Stimulated activated CD4-positive, alpha-beta T cell treated with anti-CD3 and anti-CD28 coated beads, Interleukin-4, amount 100 ng/mL, for 48 hours (primary cell): ENCODE data around the gene RABEP2.
A peak's percentile ranks its signal among the peaks of the same experiment; 100 is the strongest.
"Not testable (repeated sequence)": the region's sequence is repeated elsewhere in the genome, so short reads cannot be mapped to it uniquely, and the experiment has no call there.

Source experiments
- DNase-seq, 2 donors: peaks; one replicate each; pipeline ENCODE4 v3.0.0-alpha.2; 2020; ENCODE audit warnings: low read depth in 2 of 2

The RABEP2 gene

DNA sequence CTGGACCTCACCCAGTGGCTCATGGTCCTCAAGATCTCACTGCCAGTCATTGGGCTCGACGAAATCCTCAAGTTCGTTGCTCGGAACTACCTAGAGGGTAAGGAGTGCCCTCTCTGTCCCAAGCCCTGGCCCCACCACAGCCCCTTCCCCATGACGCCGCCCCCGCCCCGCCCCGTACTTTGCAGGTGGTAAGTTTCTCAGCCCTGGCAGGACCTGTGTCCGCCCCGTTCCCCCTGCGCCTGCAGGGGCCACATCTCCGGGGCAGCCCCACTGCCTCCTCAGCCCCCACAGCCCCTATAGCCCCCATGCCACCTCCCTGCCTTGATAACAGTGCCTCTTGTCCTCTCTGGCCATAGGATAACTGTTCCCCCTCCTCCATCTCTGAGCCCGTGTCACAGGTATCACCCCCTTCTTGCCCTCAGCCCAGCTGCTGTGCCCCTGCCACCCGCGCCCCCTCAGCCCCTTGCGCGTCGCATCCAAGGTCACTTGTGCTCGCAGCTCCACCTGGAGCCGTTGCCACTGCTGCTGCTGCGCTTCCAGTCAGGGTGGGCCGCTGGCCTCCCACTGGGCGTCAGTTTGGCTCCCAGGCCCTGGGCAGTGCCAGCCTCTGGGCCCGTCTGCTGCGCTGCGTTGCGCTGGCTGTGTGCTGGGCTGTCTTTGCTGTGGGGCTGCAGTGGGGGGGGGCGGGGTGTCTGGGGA is 21.5 kb downstream of the RABEP2 start:
- DNase-seq, result no peak

DNA sequence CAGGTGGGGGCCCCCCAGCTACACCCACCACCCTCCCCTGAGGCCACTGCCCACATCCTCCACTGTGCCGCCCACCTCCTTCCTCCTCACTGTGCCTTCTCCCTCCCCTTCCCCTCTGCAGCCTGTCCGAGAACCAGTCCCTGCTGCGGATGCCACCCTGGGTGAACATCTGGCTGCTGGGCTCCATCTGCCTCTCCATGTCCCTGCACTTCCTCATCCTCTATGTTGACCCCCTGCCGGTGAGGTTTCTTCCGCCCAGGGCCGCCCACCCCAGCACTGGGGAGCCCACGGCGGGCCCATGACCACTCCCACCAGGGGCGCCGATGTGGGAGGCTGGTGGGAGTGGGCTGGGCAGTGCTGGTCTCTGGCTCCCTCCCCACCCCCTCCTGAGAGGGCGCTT is 22.1 kb downstream of the RABEP2 start:
- DNase-seq, result no peak

DNA sequence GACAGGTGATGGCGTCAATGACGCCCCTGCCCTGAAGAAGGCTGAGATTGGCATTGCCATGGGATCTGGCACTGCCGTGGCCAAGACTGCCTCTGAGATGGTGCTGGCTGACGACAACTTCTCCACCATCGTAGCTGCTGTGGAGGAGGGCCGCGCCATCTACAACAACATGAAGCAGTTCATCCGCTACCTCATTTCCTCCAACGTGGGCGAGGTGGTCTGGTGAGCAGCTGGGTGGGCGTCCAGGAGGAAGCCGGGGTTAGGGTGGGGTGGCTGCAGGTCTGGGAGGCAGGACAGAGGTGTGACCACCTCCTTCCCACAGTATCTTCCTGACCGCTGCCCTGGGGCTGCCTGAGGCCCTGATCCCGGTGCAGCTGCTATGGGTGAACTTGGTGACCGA is 23.2 kb downstream of the RABEP2 start:
- DNase-seq, result no peak

DNA sequence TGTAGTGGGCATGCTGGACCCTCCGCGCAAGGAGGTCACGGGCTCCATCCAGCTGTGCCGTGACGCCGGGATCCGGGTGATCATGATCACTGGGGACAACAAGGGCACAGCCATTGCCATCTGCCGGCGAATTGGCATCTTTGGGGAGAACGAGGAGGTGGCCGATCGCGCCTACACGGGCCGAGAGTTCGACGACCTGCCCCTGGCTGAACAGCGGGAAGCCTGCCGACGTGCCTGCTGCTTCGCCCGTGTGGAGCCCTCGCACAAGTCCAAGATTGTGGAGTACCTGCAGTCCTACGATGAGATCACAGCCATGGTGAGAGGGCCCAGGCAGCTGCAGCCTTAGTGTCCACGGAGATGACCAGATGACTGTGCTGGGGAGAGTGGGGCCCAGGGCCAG is 24.4 kb downstream of the RABEP2 start:
- no peak for DNase-seq

DNA sequence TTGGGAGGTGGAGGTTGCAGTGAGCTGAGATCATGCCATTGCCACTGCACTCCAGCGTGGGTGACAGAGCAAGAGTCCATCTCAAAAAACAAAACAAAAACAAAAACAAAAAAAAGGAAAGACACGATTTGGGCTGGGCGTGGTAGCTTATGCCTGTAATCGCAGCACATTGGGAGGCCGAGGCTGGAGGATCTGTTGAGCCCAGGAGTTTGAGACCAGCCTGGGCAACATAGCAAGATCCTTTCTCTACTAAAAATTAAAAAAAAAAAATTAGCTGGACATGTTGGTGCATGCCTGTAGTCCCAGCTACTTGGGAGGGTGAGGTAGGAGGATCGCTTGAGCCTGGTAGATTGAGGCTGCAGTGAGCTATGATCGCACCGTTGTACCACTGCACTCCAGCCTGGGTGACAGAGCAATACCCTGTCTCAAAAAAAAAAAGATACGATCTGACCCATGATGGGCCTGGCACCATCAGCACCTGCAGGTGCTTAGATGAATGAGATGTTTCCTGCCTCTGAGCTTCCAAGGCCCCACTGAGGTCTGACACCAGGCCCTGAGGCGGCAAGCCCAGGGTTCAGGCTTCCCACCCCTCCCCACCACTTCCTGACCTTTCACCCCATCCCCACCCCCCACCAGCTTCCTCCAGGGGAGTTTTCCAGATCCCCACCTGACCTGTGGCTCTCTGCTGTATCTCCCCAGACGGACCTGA is 25.0 kb downstream of the RABEP2 start:
- DNase-seq, result no peak

DNA sequence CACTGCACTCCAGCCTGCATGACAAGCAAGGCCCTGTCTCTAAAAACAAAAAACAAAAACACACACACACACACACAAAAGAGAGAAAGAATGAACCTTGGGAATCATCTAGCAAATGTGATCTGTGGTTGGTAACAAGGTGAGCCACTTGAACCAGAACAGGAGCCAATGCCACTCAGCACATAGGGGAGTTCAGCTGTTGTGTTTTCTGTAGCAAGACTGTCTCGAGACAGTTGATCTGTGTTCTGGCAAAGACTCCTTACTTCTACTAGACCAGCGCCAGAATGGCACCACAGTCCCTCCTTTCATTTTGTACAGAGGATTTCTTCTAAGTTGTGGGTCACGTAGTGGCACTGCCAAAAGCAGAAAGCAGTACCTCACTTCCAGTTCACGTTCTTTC is 26.1 kb downstream of the RABEP2 start:
- no peak for DNase-seq

DNA sequence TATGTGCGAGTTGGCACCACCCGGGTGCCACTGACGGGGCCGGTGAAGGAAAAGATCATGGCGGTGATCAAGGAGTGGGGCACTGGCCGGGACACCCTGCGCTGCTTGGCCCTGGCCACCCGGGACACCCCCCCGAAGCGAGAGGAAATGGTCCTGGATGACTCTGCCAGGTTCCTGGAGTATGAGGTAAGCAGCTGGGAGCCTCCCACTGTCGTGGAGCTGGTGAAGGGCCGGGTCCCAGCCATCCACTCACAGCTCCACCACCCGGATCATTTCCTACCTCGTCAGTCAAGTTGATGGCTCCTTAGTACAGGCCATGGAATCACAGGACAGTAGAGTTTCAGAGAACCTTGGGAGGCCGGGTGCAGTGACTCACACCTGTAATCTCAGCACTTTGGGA is 26.8 kb downstream of the RABEP2 start:
- DNase-seq, result no peak

DNA sequence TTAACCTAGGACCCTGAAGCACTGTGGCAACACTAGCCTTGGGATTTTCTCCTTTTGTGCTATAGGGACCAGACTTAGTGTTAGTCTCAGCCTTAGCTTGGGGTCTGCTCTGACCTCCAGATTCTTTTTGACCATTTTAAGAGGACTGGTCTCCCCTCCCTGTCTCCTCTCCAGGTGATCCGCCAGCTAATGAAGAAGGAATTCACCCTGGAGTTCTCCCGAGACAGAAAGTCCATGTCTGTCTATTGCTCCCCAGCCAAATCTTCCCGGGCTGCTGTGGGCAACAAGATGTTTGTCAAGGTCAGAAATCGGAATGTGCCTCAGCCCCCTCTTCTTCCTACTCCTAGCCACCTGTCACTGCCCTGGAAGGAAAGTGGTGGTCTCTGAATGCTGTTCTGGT is 27.2 kb downstream of the RABEP2 start:
- DNase-seq, result no peak

DNA sequence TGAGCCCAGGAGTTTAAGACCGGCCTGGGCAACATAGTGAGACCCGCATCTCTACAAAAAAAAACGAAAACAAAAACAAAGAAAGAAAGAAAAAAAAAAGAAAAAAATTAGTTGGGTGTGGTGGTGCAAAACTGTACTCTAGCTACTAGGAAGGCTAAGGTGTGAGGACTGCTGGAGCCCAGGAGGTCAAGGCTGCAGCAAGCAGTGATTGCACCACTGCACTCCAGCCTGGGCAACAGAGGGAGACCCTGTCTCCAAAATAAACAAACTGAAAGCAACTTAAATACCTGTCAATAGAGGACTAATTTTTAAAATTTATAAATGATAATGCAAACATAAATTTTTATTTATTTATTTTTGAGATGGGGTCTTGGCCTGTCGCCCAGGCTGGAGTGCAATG is 29.4 kb downstream of the RABEP2 start:
- DNase-seq, result no peak

DNA sequence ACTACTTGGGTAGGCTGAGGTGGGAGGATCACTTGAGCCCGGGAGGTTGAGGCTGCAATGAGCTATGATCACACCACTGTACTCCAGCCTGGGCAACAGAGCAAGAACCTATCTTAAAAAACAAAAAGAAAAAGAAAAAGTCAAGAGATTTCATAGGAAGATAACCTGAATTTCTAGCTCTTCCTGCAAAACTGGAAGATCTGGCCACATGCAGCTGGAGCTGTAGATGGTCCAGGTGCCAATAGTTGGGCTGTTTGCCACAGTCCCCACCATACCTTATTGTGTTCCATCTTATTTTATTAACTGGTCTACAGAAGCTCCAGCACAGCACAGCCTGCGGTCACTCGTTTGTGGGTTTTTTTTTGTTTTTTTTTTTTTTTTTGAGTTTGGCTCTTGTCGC is 31.7 kb downstream of the RABEP2 start:
- DNase-seq, result no peak

DNA sequence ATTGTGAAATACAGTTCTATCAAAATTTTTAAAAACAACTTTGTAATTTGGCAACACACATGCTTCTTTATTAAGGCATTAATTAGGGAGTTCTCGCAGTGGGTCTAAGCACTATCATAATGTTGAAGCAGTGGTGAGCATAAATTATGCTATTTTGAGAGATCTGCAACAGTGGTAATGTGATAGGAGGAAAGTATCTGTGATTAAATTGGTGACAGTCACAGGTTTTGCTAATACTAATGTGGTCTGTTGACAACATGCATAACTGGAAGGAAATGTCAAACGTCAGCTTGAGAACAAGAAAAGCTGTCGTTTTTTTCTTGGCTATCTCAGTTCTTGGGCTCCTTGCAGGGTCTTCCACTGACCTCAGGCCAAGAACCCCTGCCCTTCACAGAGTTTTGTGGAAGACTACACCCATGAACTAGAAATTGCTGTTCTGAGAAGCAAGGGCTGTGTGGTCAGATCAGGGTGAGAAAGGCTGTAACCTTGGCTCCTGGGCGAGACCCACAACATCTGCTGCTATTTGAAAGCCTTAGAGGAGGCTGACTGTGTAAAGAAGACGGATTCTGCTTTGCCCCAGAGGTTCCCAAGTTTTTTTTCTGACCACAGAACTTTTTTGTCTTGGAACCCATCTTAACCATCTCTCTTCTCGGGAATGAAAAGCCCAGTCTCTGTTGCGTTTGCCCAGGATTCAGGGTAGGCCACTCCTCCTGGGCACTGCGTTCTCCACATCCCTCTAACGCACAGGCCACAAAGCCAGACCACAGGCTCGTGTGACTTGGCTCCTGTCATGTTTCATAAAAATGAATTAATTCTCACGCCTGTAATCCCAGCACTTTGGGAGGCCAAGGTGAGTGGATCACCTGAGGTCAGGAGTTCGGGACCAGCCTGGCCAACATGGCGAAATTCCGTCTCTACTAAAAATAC is 32.8 kb downstream of the RABEP2 start:
- DNase-seq, result no peak

DNA sequence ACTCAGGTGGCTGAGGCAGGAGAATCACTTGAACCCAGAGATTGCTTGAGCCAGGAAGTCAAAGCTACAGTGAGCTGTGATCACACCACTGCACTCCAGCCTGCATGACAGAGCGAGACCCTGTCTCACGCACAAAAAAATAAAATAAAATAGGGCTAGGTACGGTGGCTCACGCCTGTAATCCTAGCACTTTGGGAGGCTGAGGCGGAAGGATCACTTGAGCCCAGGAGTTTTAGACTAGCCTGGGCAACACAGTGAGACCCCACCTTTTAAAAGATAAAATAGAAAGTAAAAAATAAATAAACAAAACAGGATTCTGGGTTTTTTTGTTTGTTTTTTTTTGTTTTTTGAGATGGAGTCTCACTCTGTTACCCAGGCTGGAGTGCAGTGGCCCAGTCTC is 34.7 kb downstream of the RABEP2 start:
- DNase-seq, result not testable (repeated sequence)

DNA sequence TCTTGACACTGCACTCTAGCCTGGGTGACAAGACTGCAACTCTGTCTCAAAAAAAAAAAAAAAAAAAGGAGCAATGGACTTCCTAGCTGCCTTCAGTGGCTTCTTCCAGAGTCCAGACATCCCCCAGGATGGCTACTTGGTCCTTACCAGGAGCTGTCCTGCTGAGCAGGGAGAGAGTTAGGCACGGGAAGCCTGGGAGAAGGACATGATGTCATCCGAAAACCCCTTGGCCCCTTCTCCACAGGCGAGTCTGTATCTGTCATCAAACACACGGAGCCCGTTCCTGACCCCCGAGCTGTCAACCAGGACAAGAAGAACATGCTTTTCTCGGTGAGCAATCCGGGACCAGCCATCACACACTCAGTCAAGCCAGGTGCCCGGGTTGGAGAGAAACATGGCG is 38.1 kb downstream of the RABEP2 start:
- DNase-seq, result no peak

DNA sequence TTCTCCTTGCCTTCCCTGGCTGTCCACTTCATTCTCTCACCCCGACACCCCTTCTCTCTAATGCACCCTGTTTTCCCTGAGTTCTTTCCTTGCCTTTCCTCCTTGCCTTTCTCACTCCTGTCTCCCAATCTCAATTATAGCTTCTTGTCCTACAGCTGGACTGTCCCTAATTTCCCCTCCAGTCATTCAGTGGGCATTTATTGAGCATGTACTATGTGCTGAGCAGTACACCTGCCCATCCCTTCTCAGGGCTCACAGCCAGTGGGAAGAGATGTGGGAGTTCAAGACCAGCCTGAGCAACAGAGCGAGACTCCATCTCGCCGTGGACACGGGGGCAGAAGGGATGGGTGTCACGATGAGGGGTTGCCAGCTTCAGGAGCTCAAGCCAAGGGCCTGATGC is 41.0 kb downstream of the RABEP2 start:
- DNase-seq, result no peak

DNA sequence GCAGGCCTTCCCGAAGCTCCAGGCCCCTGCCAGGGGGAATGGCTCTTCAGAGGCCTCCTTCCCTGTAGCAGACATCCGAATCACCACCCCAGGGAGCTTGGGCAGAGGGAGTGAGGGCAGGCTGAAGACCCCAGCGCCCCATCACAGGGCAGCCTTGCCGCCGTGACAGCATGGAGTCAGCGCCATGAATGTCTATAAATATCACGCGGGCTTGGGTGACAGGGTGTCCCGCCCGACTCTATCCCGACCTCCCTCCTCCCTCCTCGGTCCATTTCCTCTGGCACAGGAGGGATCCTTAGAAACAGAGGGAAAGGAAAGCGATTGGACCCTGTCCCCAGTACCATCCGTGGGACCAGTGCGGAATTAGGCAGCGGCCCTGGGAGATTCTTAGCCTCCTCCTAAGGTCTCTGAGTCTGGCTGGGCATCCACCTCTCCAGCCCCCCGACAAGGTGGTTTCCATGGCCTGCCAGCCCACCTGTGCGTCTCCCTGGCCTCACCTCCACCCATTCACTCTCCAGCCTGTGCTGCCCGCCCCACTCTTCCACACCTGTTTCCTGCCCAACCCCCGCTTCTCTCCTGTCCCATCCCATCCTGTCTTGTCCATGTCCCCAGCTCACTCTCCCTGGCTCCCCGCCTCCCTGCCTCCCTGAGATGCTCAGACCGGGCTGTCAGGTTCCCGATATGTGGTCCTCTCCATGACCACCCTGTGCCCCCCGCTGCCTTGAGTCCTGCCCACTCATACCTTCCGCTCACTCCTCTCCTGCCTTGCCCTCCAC is 41.6 kb downstream of the RABEP2 start:
- no peak for DNase-seq

DNA sequence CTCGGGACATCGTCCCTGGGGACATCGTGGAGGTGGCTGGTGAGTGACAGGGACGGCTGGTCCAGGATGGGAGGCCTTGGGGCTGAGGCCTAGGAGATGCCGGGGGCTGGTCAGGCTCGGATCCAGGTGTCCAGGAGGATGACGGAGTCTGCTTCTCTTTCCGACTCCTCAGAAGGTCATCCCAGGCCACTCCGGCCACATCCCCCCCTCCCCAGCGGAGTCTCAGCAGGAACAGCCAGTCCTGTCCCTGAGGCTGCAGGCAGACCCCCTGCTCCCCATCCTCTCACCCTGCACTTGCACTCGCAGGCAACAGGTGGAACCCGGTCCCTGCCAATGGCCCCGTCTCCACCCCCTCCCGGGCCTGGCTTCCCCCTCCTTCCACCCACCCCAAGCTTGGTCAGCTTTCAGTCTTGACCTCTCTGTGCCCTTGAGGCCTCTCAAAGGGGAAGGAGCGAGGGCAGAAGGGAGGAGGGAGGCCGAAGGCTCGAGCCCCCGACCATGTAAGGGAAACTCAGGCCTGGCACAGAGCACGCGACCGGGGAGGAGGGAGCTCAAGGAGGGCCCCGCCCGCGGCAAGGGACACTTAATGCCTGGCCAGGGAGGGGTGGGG is 42.4 kb downstream of the RABEP2 start:
- no peak for DNase-seq

DNA sequence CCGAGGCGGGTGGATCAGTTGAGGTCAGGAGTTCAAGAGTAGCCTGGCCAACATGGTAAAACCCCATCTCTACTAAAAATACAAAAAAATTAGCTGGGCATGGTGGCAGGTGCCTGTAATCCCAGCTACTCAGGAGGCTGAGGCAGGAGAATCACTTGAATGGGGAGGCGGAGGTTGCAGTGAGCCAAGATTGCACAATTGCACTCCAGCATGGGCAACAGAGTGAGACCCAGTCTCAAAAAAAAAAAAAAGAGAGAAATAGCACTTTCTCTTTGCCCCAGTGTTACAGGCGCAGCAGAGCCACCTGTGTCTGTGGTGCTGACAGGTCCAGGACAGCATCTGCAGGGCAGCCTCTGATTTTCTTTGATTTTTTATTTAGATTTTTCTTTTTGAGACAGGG is 43.5 kb downstream of the RABEP2 start:
- DNase-seq, result not testable (repeated sequence)

DNA sequence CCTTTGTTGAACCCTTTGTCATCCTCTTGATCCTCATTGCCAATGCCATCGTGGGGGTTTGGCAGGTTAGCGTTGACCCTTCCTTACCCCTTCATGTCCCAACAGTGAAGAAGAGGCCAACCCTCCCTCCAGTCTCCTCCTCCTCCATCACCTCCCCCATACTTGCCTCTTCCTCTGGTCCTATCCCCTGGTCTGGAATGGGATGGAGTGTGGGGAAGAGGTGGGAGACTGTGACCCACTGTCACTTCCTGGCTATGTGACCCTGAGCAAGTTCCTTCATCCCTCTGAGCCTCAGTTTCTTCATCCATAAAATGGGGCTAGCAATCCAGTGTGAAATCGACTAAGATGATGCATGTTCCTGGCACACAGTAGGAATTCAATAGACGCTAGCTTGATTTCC is 44.1 kb downstream of the RABEP2 start:
- DNase-seq, result no peak

DNA sequence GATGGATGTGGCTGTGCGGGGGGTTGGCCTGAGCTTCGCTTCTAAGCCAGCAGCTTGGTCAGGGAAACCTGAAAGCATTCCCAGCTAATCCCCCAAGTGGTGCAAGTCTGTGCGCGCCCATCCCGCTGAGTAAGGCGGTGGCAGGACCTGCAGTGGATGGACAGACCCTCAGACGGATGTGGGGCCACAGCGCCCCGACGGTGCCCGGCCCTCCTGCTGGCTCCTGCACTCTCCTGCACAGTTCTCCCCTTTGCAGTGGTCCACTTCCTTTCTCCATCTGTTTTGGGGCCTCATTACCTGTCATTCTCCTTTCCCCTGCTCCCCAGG is 44.5 kb downstream of the RABEP2 start:
- DNase-seq, result no peak

DNA sequence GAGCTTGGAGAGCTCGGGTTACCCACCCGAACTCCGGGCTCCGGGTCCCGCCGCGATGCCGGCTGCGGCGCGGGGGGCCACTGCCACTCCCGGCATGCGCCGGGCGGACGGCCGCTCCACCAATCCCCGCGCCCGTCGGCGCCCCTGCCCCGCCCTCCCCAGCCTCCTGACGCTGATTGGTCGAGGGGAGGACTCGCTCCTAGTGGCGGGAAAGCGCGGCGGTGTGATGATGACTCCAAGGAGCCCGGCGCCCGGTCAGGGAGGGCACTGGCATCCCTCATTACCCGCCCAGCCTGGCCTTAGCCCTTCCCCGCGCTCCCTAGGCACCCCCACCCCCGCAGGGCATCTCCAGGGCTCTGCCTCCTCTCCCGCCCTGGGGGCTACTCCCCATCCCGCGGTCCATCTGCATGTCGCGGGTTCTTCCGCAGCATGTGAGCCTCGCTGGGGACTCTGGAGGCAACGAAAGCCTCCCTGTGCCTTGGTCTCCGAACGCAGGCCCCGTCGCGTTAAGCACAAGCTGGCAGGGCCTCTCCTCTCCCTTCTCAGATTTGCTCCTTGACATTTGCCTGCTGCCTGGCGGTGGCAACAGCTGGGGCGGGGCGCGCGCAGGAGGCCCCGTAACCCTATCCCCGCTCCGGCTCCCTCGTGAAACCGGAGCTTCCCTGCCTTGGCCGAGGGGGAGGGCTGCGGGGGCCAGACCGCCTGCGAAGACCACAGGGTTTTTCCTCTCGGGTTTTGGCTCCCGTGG is 45.0 kb downstream of the RABEP2 start:
- DNase-seq, result peak; percentile 89 to 93
